Activated naive CD4-positive, alpha-beta T cell treated with anti-CD3 and anti-CD28 coated beads, Interleukin-2, amount 50 U/mL, for 72 hours (primary cell): ENCODE measurements around the gene ADAMTS8. TPM values are rescaled to one million over a fixed set of nuclear protein-coding genes. Genes with fewer than 3 reads are reported as not detected.

Experiments used
- ATAC-seq, 2 donors: fragments of 150-1000 bp; cut with Tn5 transposase; 2 replicates each; pipeline ENCODE4 v1.10.0; 2021; ENCODE audit warnings: mild to moderate bottlenecking in 2 of 2, moderate library complexity in 2 of 2
- DNase-seq, 2 donors: peaks; one replicate each; pipeline ENCODE4 v3.0.0; 2021 to 2022; ENCODE audit warnings: low spot score in 2 of 2
- H3K27ac Mint-ChIP-seq, 2 donors: one replicate each; pipeline ENCODE4 v1.8.0; 2022; ENCODE audit warnings: mild to moderate bottlenecking in 2 of 2, mixed read lengths in 2 of 2
- H3K36me3 Mint-ChIP-seq, 2 donors: one replicate each; pipeline ENCODE4 v1.8.0; 2022; ENCODE audit warnings: mixed read lengths in 2 of 2
- H3K9me3 Mint-ChIP-seq, 2 donors: one replicate each; pipeline ENCODE4 v1.8.0; 2022; ENCODE audit warnings: mixed read lengths in 2 of 2
- total RNA-seq, 2 donors: library from RNA; stranded (reverse); gene quantifications; one replicate each; pipeline ENCODE4 v1.2.3, GENCODE V29; 2022

The ADAMTS8 gene, protein sequence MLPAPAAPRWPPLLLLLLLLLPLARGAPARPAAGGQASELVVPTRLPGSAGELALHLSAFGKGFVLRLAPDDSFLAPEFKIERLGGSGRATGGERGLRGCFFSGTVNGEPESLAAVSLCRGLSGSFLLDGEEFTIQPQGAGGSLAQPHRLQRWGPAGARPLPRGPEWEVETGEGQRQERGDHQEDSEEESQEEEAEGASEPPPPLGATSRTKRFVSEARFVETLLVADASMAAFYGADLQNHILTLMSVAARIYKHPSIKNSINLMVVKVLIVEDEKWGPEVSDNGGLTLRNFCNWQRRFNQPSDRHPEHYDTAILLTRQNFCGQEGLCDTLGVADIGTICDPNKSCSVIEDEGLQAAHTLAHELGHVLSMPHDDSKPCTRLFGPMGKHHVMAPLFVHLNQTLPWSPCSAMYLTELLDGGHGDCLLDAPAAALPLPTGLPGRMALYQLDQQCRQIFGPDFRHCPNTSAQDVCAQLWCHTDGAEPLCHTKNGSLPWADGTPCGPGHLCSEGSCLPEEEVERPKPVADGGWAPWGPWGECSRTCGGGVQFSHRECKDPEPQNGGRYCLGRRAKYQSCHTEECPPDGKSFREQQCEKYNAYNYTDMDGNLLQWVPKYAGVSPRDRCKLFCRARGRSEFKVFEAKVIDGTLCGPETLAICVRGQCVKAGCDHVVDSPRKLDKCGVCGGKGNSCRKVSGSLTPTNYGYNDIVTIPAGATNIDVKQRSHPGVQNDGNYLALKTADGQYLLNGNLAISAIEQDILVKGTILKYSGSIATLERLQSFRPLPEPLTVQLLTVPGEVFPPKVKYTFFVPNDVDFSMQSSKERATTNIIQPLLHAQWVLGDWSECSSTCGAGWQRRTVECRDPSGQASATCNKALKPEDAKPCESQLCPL
- total RNA-seq, result not detected

DNA sequence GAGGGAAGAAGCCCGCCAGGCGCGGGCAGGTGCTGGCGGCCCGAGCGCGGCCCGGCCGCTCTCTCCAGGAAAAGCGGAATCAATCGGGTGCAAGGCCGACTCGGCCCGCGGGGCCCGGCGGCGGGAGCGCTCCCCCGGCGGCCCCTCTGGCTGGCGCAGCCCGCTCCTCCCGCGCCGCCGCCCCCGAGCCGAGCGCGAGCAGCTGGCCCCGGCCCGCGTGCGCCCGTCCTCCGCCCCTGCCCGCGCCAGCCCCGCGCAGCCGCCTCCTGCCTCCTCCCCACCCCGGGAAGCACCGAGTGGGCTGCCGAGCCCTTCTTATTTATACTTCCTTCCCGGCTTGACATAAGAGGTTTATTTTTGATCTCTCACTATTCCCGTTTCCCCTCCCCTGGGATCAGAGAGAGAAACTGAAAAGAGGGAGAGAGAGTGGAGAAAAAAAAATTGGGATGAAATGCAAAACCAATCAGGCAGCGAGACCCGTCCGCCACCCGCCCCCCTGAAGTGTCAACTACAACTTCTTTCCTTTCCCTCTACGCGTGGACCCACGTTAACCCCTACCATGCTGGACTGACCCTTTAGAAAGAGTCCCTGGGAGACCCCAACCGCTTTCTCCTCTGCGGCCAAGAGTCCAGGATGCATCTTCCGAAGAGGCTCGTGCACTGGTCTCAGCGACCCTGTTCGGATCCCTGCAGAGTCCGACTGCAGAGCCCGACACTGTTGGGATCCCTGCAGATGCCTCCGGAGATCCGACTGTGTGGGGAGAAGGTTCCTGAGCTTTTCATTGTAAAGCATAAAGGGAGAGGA, at the start of gene ADAMTS8:
Gene ADAMTS8, minus strand, starts transcription at position 294 of the 804 bp plus-strand sequence. CDS start 323 bp downstream, outside the sequence.
- no peak for DNase-seq
- H3K9me3 Mint-ChIP-seq, result no peaks in the 10 kb centered on the region
- ATAC-seq, result peak in 1 of 2 donors; percentile 16
- H3K36me3 Mint-ChIP-seq, result peaks cover 6% of the 10 kb centered on the region in 2 donors
- H3K27ac Mint-ChIP-seq, result no peak within 1 kb of the TSS

DNA sequence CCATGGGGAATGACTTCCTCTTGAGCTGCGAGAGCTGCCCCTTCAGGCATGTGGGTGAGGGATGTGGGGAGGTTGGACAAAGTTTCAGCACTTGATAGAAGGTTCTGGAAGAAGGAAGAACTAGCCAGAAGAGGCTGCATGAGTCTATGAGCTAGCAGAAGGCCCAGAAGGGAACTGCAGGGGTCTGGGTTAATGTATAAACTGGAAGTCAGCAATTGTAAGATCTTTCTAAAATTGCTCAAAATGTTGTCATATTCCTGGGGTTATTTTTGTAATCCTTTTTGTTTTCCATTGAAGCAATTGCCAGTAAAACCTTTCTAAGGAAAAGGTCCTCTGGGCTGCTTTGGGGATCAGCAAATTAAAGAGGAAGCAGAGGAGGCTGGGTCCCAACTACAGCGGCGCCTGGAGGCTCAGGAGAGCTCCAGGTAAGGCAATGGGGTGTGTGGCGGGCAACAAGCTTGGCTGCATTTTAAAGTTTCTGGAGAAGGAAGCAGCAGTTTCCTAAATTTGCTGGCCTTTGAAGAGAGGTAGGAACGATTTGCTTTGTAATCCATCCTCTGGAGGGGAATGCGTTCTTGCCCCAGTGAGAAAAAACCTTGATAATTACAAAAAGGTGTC, 49.3 kb upstream of the ADAMTS8 start:
- DNase-seq, result no peak
- Mint-ChIP-seq H3K27ac (peak overlapping the region in 1 of 2 donors; percentile 65), H3K9me3 (no peaks in the 10 kb centered on the region), H3K36me3 (no peaks in the 10 kb centered on the region)
- ATAC-seq, result no peak

DNA sequence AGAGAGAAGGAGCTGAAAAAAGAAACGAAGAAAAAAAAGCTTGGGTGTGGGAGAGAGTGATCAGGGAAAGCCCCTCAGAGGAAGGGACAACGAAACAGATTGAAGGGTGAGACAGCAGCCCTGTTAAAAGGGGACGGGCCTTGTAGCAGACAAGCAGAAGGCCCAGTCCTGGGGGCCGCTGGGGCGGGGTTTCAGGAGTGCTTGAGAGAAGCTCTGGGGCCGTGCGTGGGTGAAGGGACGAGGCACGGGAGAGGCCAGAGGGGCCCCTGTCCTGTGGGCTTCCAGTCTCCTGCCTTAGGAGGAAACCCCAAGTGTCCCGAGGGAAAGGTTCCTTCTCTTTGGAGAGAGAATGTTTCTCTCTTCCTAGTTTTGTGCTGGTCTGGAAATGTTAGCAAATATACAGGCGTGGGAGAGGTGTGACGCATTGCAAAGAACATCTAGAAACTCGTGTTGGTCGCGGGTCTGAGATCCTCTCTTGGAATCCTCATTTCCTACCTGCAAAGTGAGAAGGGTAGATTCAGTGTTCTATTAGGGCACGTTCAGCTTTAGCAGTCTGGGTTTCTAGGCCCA, 48.6 kb upstream of the ADAMTS8 start:
- Mint-ChIP-seq H3K9me3 (no peaks in the 10 kb centered on the region), H3K27ac (no peak overlapping the region), H3K36me3 (no peaks in the 10 kb centered on the region)
- DNase-seq (no peak), ATAC-seq (no peak)

DNA sequence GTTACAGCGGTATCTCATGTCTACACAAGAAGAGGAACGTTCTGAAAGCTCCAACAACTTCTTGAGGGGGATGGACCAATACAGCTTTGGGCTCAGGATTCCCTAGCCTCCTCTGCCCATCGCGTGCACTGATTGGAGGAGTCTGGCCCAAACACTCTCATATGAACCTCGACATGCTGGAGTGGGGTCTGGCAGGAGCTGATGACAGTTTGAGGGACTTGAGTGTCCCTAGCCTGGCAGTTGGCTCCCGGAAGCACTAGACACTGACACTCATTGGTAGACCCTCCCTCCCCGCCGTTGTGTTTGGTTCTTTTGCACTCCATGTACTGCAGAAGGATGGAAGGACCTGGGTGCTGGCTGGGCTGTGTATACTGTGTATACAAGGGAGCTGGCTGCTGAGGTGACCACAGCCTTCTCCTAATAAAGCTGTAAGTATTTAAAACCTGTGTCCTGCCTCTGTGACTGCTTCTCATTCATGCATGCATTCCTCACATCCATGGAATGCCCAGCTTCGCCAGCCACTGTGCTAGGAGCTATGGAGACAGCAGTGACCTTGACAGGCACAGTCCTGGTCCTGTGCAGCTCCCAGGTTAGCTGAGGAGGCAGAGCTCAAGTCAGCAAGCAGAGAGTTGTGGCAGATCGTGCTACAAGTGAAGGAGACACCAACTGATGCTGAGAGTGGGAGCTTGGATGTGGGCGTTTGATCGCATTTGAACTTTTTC, 48.0 kb upstream of the ADAMTS8 start:
- H3K9me3 Mint-ChIP-seq, result no peaks in the 10 kb centered on the region
- no peaks in the 10 kb centered on the region for H3K36me3 Mint-ChIP-seq
- DNase-seq, result no peak
- no peak overlapping the region for H3K27ac Mint-ChIP-seq
- no peak for ATAC-seq

DNA sequence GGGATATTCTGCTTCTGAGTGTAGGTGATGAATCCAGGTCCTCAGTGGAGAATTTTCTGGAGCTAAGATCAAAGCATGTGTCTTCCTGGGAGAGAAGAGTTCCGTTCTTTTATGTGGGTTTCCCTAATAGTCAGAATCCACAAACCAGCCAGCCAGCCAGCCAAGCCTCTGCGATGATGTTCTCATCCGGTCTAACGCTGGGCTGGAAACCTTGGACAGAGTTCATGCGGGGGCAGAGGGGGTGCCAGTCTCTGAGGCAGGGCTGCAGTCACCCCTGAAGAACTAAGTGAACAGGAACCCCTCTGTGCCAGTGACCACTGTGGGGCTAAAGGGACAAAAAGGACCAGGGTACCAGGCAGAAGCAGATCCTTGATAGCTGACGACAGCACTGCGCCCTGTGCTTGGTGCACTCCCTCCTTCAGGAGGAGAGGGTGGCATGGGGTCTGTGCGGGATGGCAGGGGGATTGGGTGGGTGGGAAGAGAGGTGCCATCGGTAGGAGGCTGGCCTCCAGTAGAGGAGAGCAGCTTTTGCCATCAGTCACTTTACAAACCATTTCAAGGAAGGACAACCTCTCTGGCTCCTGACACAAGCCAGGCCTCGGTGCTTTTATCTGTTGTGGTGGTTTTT, 47.1 kb upstream of the ADAMTS8 start:
- H3K36me3 Mint-ChIP-seq, result no peaks in the 10 kb centered on the region
- no peaks in the 10 kb centered on the region for H3K9me3 Mint-ChIP-seq
- DNase-seq (no peak), ATAC-seq (no peak)
- no peak overlapping the region for H3K27ac Mint-ChIP-seq

DNA sequence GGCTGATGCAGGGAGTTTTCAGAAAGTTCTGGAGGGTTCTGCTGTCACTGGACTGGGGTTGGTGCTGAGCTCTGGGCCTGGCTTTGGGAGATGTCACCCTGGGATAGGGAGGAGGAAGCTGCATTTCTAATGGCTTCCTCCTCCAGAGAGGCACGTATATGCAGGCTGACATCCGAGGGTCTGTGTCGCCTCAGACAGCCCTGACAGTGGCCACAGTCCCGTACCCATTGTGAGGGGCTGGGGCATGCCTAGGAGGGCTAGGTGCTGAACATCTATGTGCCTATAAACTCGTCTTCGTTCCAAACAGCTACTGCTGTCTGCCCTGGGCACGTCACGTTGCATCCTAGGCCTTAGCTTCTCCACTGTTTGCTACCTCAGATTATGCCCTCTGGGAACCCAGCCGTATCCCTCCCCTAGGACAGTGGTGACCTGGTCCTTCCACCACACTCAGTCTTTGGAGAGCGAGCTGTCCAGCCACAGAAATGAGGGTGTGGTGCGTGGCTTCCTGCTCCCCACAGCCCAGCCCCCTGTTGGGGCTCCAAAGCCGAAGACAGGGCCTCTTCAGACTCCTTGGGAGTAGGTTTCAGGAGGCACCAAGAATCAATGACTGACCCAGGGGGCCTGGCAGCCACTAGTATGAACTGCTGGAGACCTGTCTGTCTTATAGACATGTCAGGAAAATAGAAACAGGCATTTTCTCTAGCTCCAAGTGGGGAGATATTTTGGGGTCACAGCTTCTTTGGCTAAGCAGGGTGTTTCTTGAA, 46.4 kb upstream of the ADAMTS8 start:
- no peak overlapping the region for H3K27ac Mint-ChIP-seq
- H3K9me3 Mint-ChIP-seq, result no peaks in the 10 kb centered on the region
- no peak for DNase-seq
- H3K36me3 Mint-ChIP-seq, result no peaks in the 10 kb centered on the region
- no peak for ATAC-seq

DNA sequence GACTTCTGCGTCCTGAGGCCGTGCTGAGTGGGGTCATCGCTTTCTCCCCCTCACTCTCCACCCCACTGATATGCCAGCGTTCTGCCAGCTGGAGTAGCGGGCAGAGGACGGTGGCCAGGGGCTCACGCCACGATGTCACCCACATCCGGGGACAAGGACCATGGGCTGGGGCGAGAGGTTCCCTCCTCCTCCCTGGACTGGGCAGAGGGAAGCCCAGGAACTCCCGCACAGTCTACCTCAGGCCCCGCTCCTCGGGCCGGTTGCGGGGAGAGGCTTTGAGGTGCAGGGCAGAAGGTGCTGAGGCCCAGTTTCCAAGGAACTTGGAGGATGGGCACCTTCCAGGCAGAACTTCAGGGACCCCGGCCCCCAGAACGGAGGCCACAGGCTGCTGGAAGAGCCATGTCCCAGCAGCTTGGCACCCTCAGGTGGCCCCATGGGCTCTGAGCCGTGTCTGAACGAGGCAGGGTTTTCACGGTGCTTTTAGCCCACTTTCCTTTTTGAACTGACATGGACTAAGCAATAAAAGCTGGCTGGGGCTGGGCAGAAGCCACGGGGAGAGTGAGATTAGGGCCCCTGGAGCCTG, 45.5 kb upstream of the ADAMTS8 start:
- no peak for ATAC-seq
- Mint-ChIP-seq H3K9me3 (no peaks in the 10 kb centered on the region), H3K36me3 (no peaks in the 10 kb centered on the region)

DNA sequence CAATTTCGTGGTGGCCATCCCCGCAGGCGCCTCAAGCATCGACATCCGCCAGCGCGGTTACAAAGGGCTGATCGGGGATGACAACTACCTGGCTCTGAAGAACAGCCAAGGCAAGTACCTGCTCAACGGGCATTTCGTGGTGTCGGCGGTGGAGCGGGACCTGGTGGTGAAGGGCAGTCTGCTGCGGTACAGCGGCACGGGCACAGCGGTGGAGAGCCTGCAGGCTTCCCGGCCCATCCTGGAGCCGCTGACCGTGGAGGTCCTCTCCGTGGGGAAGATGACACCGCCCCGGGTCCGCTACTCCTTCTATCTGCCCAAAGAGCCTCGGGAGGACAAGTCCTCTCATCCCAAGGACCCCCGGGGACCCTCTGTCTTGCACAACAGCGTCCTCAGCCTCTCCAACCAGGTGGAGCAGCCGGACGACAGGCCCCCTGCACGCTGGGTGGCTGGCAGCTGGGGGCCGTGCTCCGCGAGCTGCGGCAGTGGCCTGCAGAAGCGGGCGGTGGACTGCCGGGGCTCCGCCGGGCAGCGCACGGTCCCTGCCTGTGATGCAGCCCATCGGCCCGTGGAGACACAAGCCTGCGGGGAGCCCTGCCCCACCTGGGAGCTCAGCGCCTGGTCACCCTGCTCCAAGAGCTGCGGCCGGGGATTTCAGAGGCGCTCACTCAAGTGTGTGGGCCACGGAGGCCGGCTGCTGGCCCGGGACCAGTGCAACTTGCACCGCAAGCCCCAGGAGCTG, 44.8 kb upstream of the ADAMTS8 start:
- H3K27ac Mint-ChIP-seq, result no peak overlapping the region
- H3K36me3 Mint-ChIP-seq, result no peaks in the 10 kb centered on the region
- no peak for DNase-seq
- no peaks in the 10 kb centered on the region for H3K9me3 Mint-ChIP-seq
- ATAC-seq, result no peak

More for the DNA sequence above, 45.5 kb upstream of the ADAMTS8 start:
- no peak for DNase-seq
- no peak overlapping the region for H3K27ac Mint-ChIP-seq

DNA sequence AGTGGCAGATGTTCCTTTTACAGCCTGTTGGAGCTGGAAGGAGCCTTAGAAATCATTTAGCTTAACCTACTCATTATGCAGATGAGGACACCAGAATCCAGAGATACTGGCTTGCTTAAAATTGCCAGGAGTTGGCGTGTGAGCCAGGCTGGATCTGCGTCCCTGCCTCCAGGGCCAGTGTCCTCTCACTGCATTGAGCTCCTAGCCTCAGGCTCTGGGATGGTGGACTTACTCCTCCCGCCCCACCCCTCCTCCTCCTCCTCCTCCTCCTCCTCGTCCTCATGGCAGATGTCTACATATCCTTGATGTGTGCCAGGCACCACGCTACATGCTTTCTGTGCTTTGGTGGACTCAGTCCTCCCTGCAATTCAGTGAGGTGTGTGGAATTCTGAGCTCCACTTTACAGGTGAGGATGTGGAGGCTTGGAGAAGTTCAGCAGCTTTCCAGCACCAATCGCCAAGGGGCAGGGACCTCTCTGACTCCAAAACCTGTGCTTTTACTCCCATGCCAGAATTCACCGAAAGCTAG, 44.1 kb upstream of the ADAMTS8 start:
- Mint-ChIP-seq H3K27ac (no peak overlapping the region), H3K9me3 (no peaks in the 10 kb centered on the region), H3K36me3 (no peaks in the 10 kb centered on the region)
- ATAC-seq (no peak), DNase-seq (no peak)

DNA sequence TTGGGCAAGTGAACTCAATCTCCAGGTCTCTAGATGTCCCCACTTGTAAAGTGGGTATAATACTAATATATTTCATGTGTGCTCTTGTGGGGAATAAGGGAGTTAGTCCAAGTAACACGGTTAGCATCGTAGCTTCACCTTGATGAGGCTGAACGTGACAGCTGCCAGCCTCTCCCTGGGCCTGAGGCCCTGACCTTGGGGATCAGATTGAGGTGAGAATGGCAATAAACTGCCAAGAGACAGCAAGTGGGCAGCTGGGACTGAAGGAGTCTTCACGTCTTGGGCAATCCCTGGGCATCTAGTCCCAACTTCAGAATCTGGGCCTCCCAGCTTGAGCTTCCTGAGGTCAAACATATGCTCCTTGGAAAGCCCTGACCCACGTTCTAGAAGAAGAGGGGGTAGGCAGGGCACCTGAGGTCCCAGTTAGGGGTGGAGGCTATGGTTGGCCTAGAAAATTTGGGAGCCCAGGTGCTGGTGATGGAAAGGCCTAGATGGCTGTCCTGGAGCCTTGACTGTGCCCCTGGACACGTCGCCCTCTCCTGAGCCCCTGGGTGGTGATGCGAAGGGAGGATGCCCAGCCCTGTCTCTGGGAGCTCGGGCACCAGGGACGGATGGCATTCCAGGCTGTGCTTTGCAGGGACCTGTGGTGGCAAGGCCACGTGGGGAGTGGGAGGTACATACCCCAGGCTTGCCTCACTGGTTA, 43.5 kb upstream of the ADAMTS8 start:
- Mint-ChIP-seq H3K27ac (no peak overlapping the region), H3K36me3 (no peaks in the 10 kb centered on the region)
- ATAC-seq, result no peak

DNA sequence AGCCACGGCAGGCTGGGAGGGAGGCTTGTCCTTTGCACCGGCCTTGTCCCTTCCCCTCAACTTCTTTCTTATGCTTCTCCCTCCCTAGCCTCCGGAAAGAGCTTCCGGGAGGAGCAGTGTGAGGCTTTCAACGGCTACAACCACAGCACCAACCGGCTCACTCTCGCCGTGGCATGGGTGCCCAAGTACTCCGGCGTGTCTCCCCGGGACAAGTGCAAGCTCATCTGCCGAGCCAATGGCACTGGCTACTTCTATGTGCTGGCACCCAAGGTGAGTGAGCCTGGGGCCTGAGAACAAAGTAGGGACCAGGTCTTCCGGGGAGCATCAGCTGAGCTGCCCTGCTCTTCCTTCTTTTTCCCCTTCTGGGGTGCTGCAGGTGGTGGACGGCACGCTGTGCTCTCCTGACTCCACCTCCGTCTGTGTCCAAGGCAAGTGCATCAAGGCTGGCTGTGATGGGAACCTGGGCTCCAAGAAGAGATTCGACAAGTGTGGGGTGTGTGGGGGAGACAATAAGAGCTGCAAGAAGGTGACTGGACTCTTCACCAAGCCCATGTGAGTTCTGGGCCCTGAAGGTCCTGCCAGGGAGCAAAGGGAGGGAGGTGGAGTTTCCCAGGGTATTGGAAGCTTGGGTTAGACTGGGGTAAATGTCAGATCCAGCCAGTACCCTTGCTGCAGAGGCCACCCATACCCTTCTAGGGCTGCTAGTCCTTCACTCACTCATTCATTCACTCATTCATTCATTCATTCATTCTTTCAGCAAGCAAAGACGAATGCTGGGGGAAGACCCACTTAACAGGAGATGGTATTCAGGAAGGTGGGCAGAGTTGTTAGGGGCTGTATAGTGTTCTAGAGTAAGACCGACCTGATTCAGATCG, 42.7 kb upstream of the ADAMTS8 start:
- H3K36me3 Mint-ChIP-seq, result no peaks in the 10 kb centered on the region
- ATAC-seq (no peak), DNase-seq (peak in 1 of 2 donors; percentile 30)
- H3K9me3 Mint-ChIP-seq, result no peaks in the 10 kb centered on the region
- no peak overlapping the region for H3K27ac Mint-ChIP-seq

More for the DNA sequence above, 43.5 kb upstream of the ADAMTS8 start:
- no peak for DNase-seq
- H3K9me3 Mint-ChIP-seq, result no peaks in the 10 kb centered on the region

DNA sequence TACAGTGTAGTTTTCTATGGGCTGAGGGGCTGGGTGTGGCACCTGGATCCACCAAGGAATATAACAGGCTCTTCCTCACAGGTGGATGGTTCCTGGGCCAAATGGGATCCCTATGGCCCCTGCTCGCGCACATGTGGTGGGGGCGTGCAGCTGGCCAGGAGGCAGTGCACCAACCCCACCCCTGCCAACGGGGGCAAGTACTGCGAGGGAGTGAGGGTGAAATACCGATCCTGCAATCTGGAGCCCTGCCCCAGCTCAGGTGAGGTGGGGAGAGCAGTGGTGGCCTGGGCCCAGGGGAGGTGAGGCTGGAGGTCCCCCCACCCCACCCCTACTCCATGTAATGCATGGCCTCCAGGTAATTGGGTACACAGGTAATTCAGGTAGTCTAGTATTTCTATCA, 40.8 kb upstream of the ADAMTS8 start:
- Mint-ChIP-seq H3K36me3 (no peaks in the 10 kb centered on the region), H3K9me3 (no peaks in the 10 kb centered on the region), H3K27ac (no peak overlapping the region)
- ATAC-seq (no peak), DNase-seq (peak in 1 of 2 donors; percentile 20)
